Fibroblast of the aortic adventitia (primary cell): ENCODE measurements around the gene CCDC69. TPM values are rescaled to one million over a fixed set of nuclear protein-coding genes. Genes with fewer than 3 reads are reported as not detected.

Experiments
- DNase-seq: peaks from one replicate; pipeline ENCODE4 v3.0.0-alpha.2; 2010; ENCODE audit warnings: low read depth
- H3K4me3 ChIP-seq: 2 replicates; pipeline ENCODE4 v1.5.1; 2011; ENCODE audit warnings: low read depth, mild to moderate bottlenecking, control low read depth, low read length, moderate library complexity
- CTCF ChIP-seq: IDR thresholded peaks from 2 replicates; pipeline ENCODE4 v1.5.1; 2011; ENCODE audit warnings: mild to moderate bottlenecking, low read length, control low read depth, inconsistent platforms; ENCODE audit not compliant: insufficient read depth
- total RNA-seq: library from RNA; depleted of rRNA; stranded (reverse); fragments of >200 nt; gene quantifications from 2 replicates; pipeline ENCODE4 v1.2.3, GENCODE V29; 2012; ENCODE audit warnings: low replicate concordance

The CCDC69 gene
- total RNA-seq, 1 donor = 1.5 TPM

GRCh38 chr5:151196556-151197290 is 27.2 kb downstream of the CCDC69 start:
- H3K4me3 ChIP-seq = no peak overlapping the region
- DNase-seq = no peak

GRCh38 chr5:151195622-151196021 is 28.3 kb downstream of the CCDC69 start:
- H3K4me3 ChIP-seq = no peak overlapping the region
- peak; percentile 68 for DNase-seq
- no peak for TF ChIP-seq CTCF

More at GRCh38 chr5:151196556-151197290, 27.2 kb downstream of the CCDC69 start:
- TF ChIP-seq CTCF = no peak

GRCh38 chr5:151192626-151193025 is 31.3 kb downstream of the CCDC69 start:
- no peak for DNase-seq
- TF ChIP-seq CTCF = no peak

GRCh38 chr5:151191661-151192060 is 32.2 kb downstream of the CCDC69 start:
- no peak for TF ChIP-seq CTCF
- DNase-seq = no peak
- no peak overlapping the region for H3K4me3 ChIP-seq

More at GRCh38 chr5:151192626-151193025, 31.3 kb downstream of the CCDC69 start:
- no peak overlapping the region for H3K4me3 ChIP-seq

GRCh38 chr5:151189151-151189550 is 34.7 kb downstream of the CCDC69 start:
- H3K4me3 ChIP-seq = no peak overlapping the region
- no peak for TF ChIP-seq CTCF
- no peak for DNase-seq

- DNase-seq = no peak
- H3K4me3 ChIP-seq = no peak overlapping the region
- no peak for TF ChIP-seq CTCF
These were observed 37.4 kb downstream of the CCDC69 start for GRCh38 chr5:151186538-151186937.

- H3K4me3 ChIP-seq = no peak overlapping the region
- no peak for TF ChIP-seq CTCF
- no peak for DNase-seq
These were observed 37.8 kb downstream of the CCDC69 start for GRCh38 chr5:151186052-151186451.
